Neural cell (in vitro differentiated cells): Measurements from ENCODE around the gene LRIG1. TPM values are rescaled to one million over a fixed set of nuclear protein-coding genes. Genes with fewer than 3 reads are reported as not detected.

ENCODE experiments used
- H2AFZ ChIP-seq: fragments of 200-600, 300-800 bp; sonication (generic), shearing (Covaris generic); 2 replicates; pipeline ENCODE4 v1.6.0; 2014; ENCODE audit warnings: low read depth, mild to moderate bottlenecking, antibody characterized with exemption, low read length, moderate library complexity
- H3F3A ChIP-seq: fragments of 200-600 bp; shearing (Covaris generic); 2 replicates; pipeline ENCODE4 v1.6.1; 2016; ENCODE audit warnings: mild to moderate bottlenecking, moderate library complexity, mixed read lengths, antibody characterized with exemption, low read length; ENCODE audit not compliant: insufficient read depth, poor library complexity, severe bottlenecking
- H3K27ac ChIP-seq: fragments of 200-600, 300-800 bp; sonication (generic), shearing (Covaris generic); 2 replicates; pipeline ENCODE4 v1.5.1; 2014; ENCODE audit warnings: mild to moderate bottlenecking, low read length, moderate library complexity
- H3K27me3 ChIP-seq: fragments of 300-800, 200-600 bp; sonication (generic), shearing (Covaris generic); 2 replicates; pipeline ENCODE4 v1.6.0; 2014; ENCODE audit warnings: mild to moderate bottlenecking, low read depth, low read length, moderate library complexity; ENCODE audit not compliant: insufficient read depth
- H3K36me3 ChIP-seq: fragments of 300-800, 200-600 bp; sonication (generic), shearing (Covaris generic); 2 replicates; pipeline ENCODE4 v1.5.1; 2014; ENCODE audit warnings: mild to moderate bottlenecking, antibody characterized with exemption, low read length, moderate library complexity; ENCODE audit not compliant: insufficient read depth
- H3K4me2 ChIP-seq: fragments of 300-800, 200-600 bp; sonication (generic), shearing (Covaris generic); 2 replicates; pipeline ENCODE4 v1.6.0; 2014; ENCODE audit warnings: mild to moderate bottlenecking, low read length
- H3K4me3 ChIP-seq: fragments of 300-800, 200-600 bp; sonication (generic), shearing (Covaris generic); 2 replicates; pipeline ENCODE4 v1.5.1; 2014; ENCODE audit warnings: mild to moderate bottlenecking, low read length, moderate library complexity
- H3K79me2 ChIP-seq: fragments of 200-600 bp; shearing (Covaris generic); replicated peaks from 2 replicates; pipeline ENCODE4 v1.6.0; 2014; ENCODE audit warnings: mild to moderate bottlenecking, low read length, moderate library complexity; ENCODE audit not compliant: insufficient read depth
- H3K9ac ChIP-seq: fragments of 300-800, 200-600 bp; sonication (generic), shearing (Covaris generic); 2 replicates; pipeline ENCODE4 v1.6.1; 2016; ENCODE audit warnings: mild to moderate bottlenecking, low read length, mixed read lengths
- H3K9me2 ChIP-seq: fragments of 200-600 bp; shearing (Covaris generic); 2 replicates; pipeline ENCODE4 v1.6.1; 2016; ENCODE audit warnings: mild to moderate bottlenecking, low read length, mixed read lengths; ENCODE audit not compliant: insufficient read depth
- H3K9me3 ChIP-seq: fragments of 200-600, 300-800 bp; sonication (generic), shearing (Covaris generic); 2 replicates; pipeline ENCODE4 v1.6.1; 2016; ENCODE audit warnings: mild to moderate bottlenecking, mixed run types, low read length, moderate library complexity, mixed read lengths
- H4K20me1 ChIP-seq: fragments of 200-600 bp; shearing (Covaris generic); 2 replicates; pipeline ENCODE4 v1.6.1; 2016; ENCODE audit warnings: mild to moderate bottlenecking, mixed run types; ENCODE audit not compliant: insufficient read depth
- CTCF ChIP-seq: fragments of 450-650 bp; IDR thresholded peaks from 2 replicates; pipeline ENCODE4 v1.5.1; 2014; ENCODE audit warnings: antibody characterized with exemption, mild to moderate bottlenecking, moderate library complexity; ENCODE audit not compliant: poor library complexity, severe bottlenecking
- EP300 ChIP-seq: fragments of 450-650 bp; conservative IDR thresholded peaks from 2 replicates; pipeline ENCODE4 v1.6.1; 2014; ENCODE audit warnings: antibody characterized with exemption, mild to moderate bottlenecking, moderate library complexity; ENCODE audit not compliant: poor library complexity, severe bottlenecking
- EZH2 ChIP-seq: fragments of 200-600, 300-800 bp; shearing (Covaris generic), sonication (generic); IDR thresholded peaks from 2 replicates; pipeline ENCODE4 v1.6.1; 2014; ENCODE audit warnings: antibody characterized with exemption, low read length, borderline replicate concordance, mild to moderate bottlenecking; ENCODE audit not compliant: insufficient read depth, poor library complexity, severe bottlenecking
- MXI1 ChIP-seq: fragments of 450-650 bp; conservative IDR thresholded peaks from 2 replicates; pipeline ENCODE4 v1.6.1; 2014; ENCODE audit warnings: antibody characterized with exemption, mild to moderate bottlenecking; ENCODE audit not compliant: poor library complexity, severe bottlenecking
- POLR2AphosphoS5 ChIP-seq: IDR thresholded peaks from 2 replicates; pipeline ENCODE4 v1.6.1; 2012
- RAD21 ChIP-seq: fragments of 450-650 bp; conservative IDR thresholded peaks from 2 replicates; pipeline ENCODE4 v1.6.1; 2014; ENCODE audit warnings: antibody characterized with exemption, mild to moderate bottlenecking, moderate library complexity
- REST ChIP-seq: IDR thresholded peaks from 2 replicates; pipeline ENCODE4 v1.6.1; 2012; ENCODE audit warnings: borderline replicate concordance
- SMC3 ChIP-seq: fragments of 450-650 bp; conservative IDR thresholded peaks from 2 replicates; pipeline ENCODE4 v1.6.1; 2014; ENCODE audit warnings: antibody characterized with exemption, mild to moderate bottlenecking, moderate library complexity; ENCODE audit not compliant: poor library complexity
- TAF1 ChIP-seq: IDR thresholded peaks from 2 replicates; pipeline ENCODE4 v1.6.1; 2012; ENCODE audit warnings: low read depth
- polyA plus RNA-seq: library from polyadenylated mRNA; depleted of rRNA; stranded (reverse); fragments of >200 nt; gene quantifications from 2 replicates; pipeline ENCODE4 v1.2.3, GENCODE V29; 2014

LRIG1 gene
- polyA plus RNA-seq, 1 donor from 2014 or later: 7.1 TPM

GRCh38 chr3:66362541-66362941 lies 138.3 kb downstream of the LRIG1 start:
- Histone ChIP-seq H3K9me3 (no peaks in the 10 kb centered on the region), H3K4me2 (no peak overlapping the region), H3F3A (no peaks in the 10 kb centered on the region), H2AFZ (no peak overlapping the region), H4K20me1 (no peaks in the 10 kb centered on the region), H3K36me3 (no peaks in the 10 kb centered on the region), H3K4me3 (no peak overlapping the region), H3K9ac (no peak overlapping the region), H3K9me2 (no peaks in the 10 kb centered on the region), H3K27me3 (no peaks in the 10 kb centered on the region), H3K27ac (no peak overlapping the region), H3K79me2 (no peaks in the 10 kb centered on the region)
- TF ChIP-seq TAF1 (no peak), EZH2 (no peak), REST (no peak), CTCF (no peak), RAD21 (no peak), SMC3 (no peak), MXI1 (no peak), POLR2AphosphoS5 (no peak), EP300 (no peak)

GRCh38 chr3:66361356-66361755 lies 139.5 kb downstream of the LRIG1 start:
- Histone ChIP-seq H3K36me3 (no peaks in the 10 kb centered on the region), H3K79me2 (no peaks in the 10 kb centered on the region), H3K27ac (no peak overlapping the region), H3K27me3 (no peaks in the 10 kb centered on the region), H4K20me1 (no peaks in the 10 kb centered on the region), H3K9me2 (no peaks in the 10 kb centered on the region), H3K4me2 (no peak overlapping the region), H3F3A (no peaks in the 10 kb centered on the region), H2AFZ (no peak overlapping the region), H3K9ac (no peak overlapping the region), H3K4me3 (no peak overlapping the region), H3K9me3 (no peaks in the 10 kb centered on the region)
- no peak for TF ChIP-seq TAF1
- no peak for TF ChIP-seq POLR2AphosphoS5

- Histone ChIP-seq H3K4me2 (no peak overlapping the region), H2AFZ (no peak overlapping the region), H3K4me3 (no peak overlapping the region), H3K9me2 (no peaks in the 10 kb centered on the region), H3K27me3 (no peaks in the 10 kb centered on the region), H3K27ac (no peak overlapping the region), H3F3A (no peaks in the 10 kb centered on the region), H4K20me1 (no peaks in the 10 kb centered on the region), H3K9ac (no peak overlapping the region), H3K9me3 (no peaks in the 10 kb centered on the region), H3K36me3 (no peaks in the 10 kb centered on the region), H3K79me2 (no peaks in the 10 kb centered on the region)
- TF ChIP-seq RAD21 (no peak), EZH2 (no peak), TAF1 (no peak), MXI1 (no peak), POLR2AphosphoS5 (no peak), REST (no peak), EP300 (no peak)
Observed at GRCh38 chr3:66355997-66356396, 144.8 kb downstream of the LRIG1 start.
